CD14-positive monocyte (primary cell): ENCODE results near the gene EPS15. TPM values are rescaled to one million over a fixed set of nuclear protein-coding genes. Genes with fewer than 3 reads are reported as not detected.

ENCODE experiments used
- DNase-seq, 3 donors: peaks; one replicate each; pipeline ENCODE4 v3.0.0-alpha.2; 2011 to 2022
- H2AFZ ChIP-seq: 2 replicates; pipeline ENCODE4 v1.6.0; 2012; ENCODE audit warnings: mild to moderate bottlenecking, low read depth, low read length, inconsistent platforms; ENCODE audit not compliant: insufficient read depth, poor library complexity, severe bottlenecking
- H3K27ac ChIP-seq, 2 donors: 1 replicate in 1 of 2; 2 replicates in 1 of 2; pipeline ENCODE4 v1.5.1; 2012 to 2013; ENCODE audit warnings: low read length in 2 of 2, control low read depth in 1 of 2, inconsistent platforms in 1 of 2, low read depth in 1 of 2, mild to moderate bottlenecking in 1 of 2
- H3K27me3 ChIP-seq, 2 donors: one replicate each; pipeline versions ENCODE4 v1.6.0 to v1.6.1; 2011 to 2013; ENCODE audit warnings: low read length in 2 of 2; ENCODE audit not compliant: control insufficient read depth in 2 of 2, insufficient read depth in 2 of 2
- H3K36me3 ChIP-seq, 2 donors: replicated peaks in 1 of 2; 1 replicate in 1 of 2; 2 replicates in 1 of 2; pipeline versions ENCODE4 v1.5.1 to v1.6.1; 2012 to 2013; ENCODE audit warnings: low read length in 2 of 2, control low read depth in 1 of 2, inconsistent platforms in 1 of 2, mild to moderate bottlenecking in 1 of 2; ENCODE audit not compliant: insufficient read depth in 2 of 2, control insufficient read depth in 1 of 2
- H3K4me1 ChIP-seq, 2 donors: 1 replicate in 1 of 2; 2 replicates in 1 of 2; pipeline versions ENCODE4 v1.5.1 to v1.6.1; 2012 to 2013; ENCODE audit warnings: low read length in 2 of 2, control low read depth in 1 of 2, inconsistent platforms in 1 of 2, mild to moderate bottlenecking in 1 of 2, moderate library complexity in 1 of 2; ENCODE audit not compliant: insufficient read depth in 2 of 2, control insufficient read depth in 1 of 2
- H3K4me2 ChIP-seq: replicated peaks from 2 replicates; pipeline ENCODE3; 2012; ENCODE audit warnings: low read length, moderate library complexity, mild to moderate bottlenecking; ENCODE audit not compliant: poor library complexity, severe bottlenecking; ENCODE audit errors: extremely low read depth
- H3K4me3 ChIP-seq, 3 experiments: fragments of 200-600 bp in 1 of 3; sonication (generic) in 1 of 3; replicated peaks in 1 of 3; 1 replicate in 2 of 3; 2 replicates in 1 of 3; pipeline ENCODE4 v1.5.1; 2011 to 2013; ENCODE audit warnings: low read length in 3 of 3, mild to moderate bottlenecking in 3 of 3, control low read depth in 2 of 3, low read depth in 2 of 3, inconsistent platforms in 1 of 3, moderate library complexity in 1 of 3
- H3K79me2 ChIP-seq: 2 replicates; pipeline ENCODE4 v1.6.0; 2012; ENCODE audit warnings: mild to moderate bottlenecking, control low read depth, inconsistent platforms, low read length, moderate library complexity; ENCODE audit not compliant: insufficient read depth
- H3K9ac ChIP-seq: 2 replicates; pipeline ENCODE4 v1.6.0; 2017; ENCODE audit warnings: low read length, mild to moderate bottlenecking; ENCODE audit not compliant: insufficient read depth, poor library complexity, severe bottlenecking
- H3K9me3 ChIP-seq, 2 donors: replicated peaks in 1 of 2; 1 replicate in 1 of 2; 2 replicates in 1 of 2; pipeline versions ENCODE4 v1.5.1 to v1.6.1; 2012 to 2013; ENCODE audit warnings: low read length in 2 of 2, control low read depth in 1 of 2; ENCODE audit not compliant: control insufficient read depth in 1 of 2, insufficient read depth in 1 of 2
- H4K20me1 ChIP-seq: 2 replicates; pipeline ENCODE4 v1.6.0; 2012; ENCODE audit warnings: mild to moderate bottlenecking, low read length, control low read depth, moderate library complexity; ENCODE audit not compliant: insufficient read depth
- H3K27ac Mint-ChIP-seq, 7 donors: one replicate each; pipeline ENCODE4 v1.8.0; 2020; ENCODE audit warnings: mild to moderate bottlenecking in 7 of 7, mixed read lengths in 7 of 7, moderate library complexity in 6 of 7, inconsistent platforms in 2 of 7
- H3K27me3 Mint-ChIP-seq, 3 donors: one replicate each; pipeline ENCODE4 v1.8.0; 2021 to 2022; ENCODE audit warnings: low read depth in 3 of 3, mild to moderate bottlenecking in 3 of 3, mixed read lengths in 3 of 3, moderate library complexity in 3 of 3, inconsistent platforms in 1 of 3
- H3K36me3 Mint-ChIP-seq, 2 donors: one replicate each; pipeline ENCODE4 v1.8.0; 2020; ENCODE audit warnings: mixed read lengths in 2 of 2, inconsistent platforms in 1 of 2, mild to moderate bottlenecking in 1 of 2
- H3K4me1 Mint-ChIP-seq: one replicate; pipeline ENCODE4 v1.8.0; 2020; ENCODE audit warnings: mild to moderate bottlenecking, mixed read lengths
- H3K4me3 Mint-ChIP-seq, 2 donors: one replicate each; pipeline ENCODE4 v1.8.0; 2020; ENCODE audit warnings: mild to moderate bottlenecking in 2 of 2, mixed read lengths in 2 of 2, moderate library complexity in 1 of 2
- H3K9me3 Mint-ChIP-seq, 7 donors: one replicate each; pipeline ENCODE4 v1.8.0; 2020 to 2022; ENCODE audit warnings: mixed read lengths in 7 of 7, mild to moderate bottlenecking in 6 of 7, moderate library complexity in 6 of 7, inconsistent platforms in 2 of 7
- WGBS: methylation state at CpG from one replicate; pipeline ENCODE4 v1.1.5; 2013; ENCODE audit warnings: missing lambda C conversion rate; ENCODE audit not compliant: insufficient coverage; 5-methylcytosine and 5-hydroxymethylcytosine counted together
- intact Hi-C, 2 donors: fragments of 100-400 bp; cut with micrococcal nuclease; formaldehyde crosslinking; loops; one replicate each; pipeline versions ENCODE4 v1.15.0 to v1.15.1; 2023
- polyA plus RNA-seq, 3 donors: library from polyadenylated mRNA; depleted of rRNA in 1 of 3; unstranded in 2 of 3; stranded (reverse) in 1 of 3; fragments of 300-500 nt in 2 of 3; fragments of >200 nt in 1 of 3; fragmentation: Illumina TruSeq in 2 of 3; gene quantifications; 1 replicate in 2 of 3; 2 replicates in 1 of 3; pipeline ENCODE4 v1.2.3, GENCODE V29; 2012 to 2021
- TF ChIP-seq, protein P1 (sequence below): fragments of 200-600 bp; IDR thresholded peaks from one replicate; pipeline ENCODE4 v1.8.0; 2022; ENCODE audit warnings: antibody characterized with exemption, mild to moderate bottlenecking

Gene EPS15
- polyA plus RNA-seq, 3 donors: 26.7 to 53.6 (median 36.4) TPM

- Histone ChIP-seq H4K20me1 (no peaks in the 10 kb centered on the region), H3K79me2 (no peaks in the 10 kb centered on the region), H3K9me3 (no peaks in the 10 kb centered on the region), H3K4me1 (no peaks in the 10 kb centered on the region), H2AFZ (no peak overlapping the region), H3K27me3 (peaks cover 32 to 42% of the 10 kb centered on the region in 2 donors), H3K9ac (no peak overlapping the region), H3K27ac (no peak overlapping the region), H3K36me3 (no peaks in the 10 kb centered on the region), H3K4me2 (no peak overlapping the region), H3K4me3 (no peak overlapping the region)
- WGBS: 79% methylated on average over 10 of the region's 15 CpGs
- Mint-ChIP-seq H3K27me3 (peaks cover 38 to 52% (median 39%) of the 10 kb centered on the region in 3 donors), H3K4me3 (peak overlapping the region in 1 of 2 donors; percentile 30), H3K27ac (no peak overlapping the region), H3K9me3 (peaks cover 0 to 4% (median 0%) of the 10 kb centered on the region in 7 donors), H3K36me3 (peaks cover 0 to 2% of the 10 kb centered on the region in 2 donors), H3K4me1 (no peaks in the 10 kb centered on the region)
- TF ChIP-seq, protein P1, sequence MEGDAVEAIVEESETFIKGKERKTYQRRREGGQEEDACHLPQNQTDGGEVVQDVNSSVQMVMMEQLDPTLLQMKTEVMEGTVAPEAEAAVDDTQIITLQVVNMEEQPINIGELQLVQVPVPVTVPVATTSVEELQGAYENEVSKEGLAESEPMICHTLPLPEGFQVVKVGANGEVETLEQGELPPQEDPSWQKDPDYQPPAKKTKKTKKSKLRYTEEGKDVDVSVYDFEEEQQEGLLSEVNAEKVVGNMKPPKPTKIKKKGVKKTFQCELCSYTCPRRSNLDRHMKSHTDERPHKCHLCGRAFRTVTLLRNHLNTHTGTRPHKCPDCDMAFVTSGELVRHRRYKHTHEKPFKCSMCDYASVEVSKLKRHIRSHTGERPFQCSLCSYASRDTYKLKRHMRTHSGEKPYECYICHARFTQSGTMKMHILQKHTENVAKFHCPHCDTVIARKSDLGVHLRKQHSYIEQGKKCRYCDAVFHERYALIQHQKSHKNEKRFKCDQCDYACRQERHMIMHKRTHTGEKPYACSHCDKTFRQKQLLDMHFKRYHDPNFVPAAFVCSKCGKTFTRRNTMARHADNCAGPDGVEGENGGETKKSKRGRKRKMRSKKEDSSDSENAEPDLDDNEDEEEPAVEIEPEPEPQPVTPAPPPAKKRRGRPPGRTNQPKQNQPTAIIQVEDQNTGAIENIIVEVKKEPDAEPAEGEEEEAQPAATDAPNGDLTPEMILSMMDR: no peak
- DNase-seq: no peak
- intact Hi-C loops: no loop called here
These were observed 173.8 kb downstream of the EPS15 start for GRCh38 chr1:51345300-51345687.

- peaks cover 38 to 52% (median 39%) of the 10 kb centered on the region in 3 donors for H3K27me3 Mint-ChIP-seq
- TF ChIP-seq, protein P1: no peak
- no peak overlapping the region for H3K27ac ChIP-seq
- H3K4me2 ChIP-seq: no peak overlapping the region
- 5% methylated on average over 55 of the region's 60 CpGs for WGBS
- H3K4me1 Mint-ChIP-seq: no peaks in the 10 kb centered on the region
- H2AFZ ChIP-seq: no peak overlapping the region
- peak overlapping the region in 1 of 2 donors; percentile 51 for H3K4me3 Mint-ChIP-seq
- no peaks in the 10 kb centered on the region for H3K4me1 ChIP-seq
- peaks cover 0 to 4% (median 0%) of the 10 kb centered on the region in 7 donors for H3K9me3 Mint-ChIP-seq
- no peaks in the 10 kb centered on the region for H3K36me3 ChIP-seq
- no peaks in the 10 kb centered on the region for H3K9me3 ChIP-seq
- intact Hi-C loops: no loop called here
- no peak overlapping the region for H3K4me3 ChIP-seq
- H3K36me3 Mint-ChIP-seq: peaks cover 0 to 2% of the 10 kb centered on the region in 2 donors
- H4K20me1 ChIP-seq: no peaks in the 10 kb centered on the region
- H3K27me3 ChIP-seq: peaks cover 32 to 42% of the 10 kb centered on the region in 2 donors
- DNase-seq: no peak
- no peak overlapping the region for H3K9ac ChIP-seq
- H3K79me2 ChIP-seq: no peaks in the 10 kb centered on the region
- H3K27ac Mint-ChIP-seq: no peak overlapping the region
These were observed 174.3 kb downstream of the EPS15 start for GRCh38 chr1:51344602-51345299.
